HCT116 (cell line): ENCODE measurements around the gene SFXN5.

Source experiments
- CBX3 ChIP-seq: IDR thresholded peaks from 2 replicates; pipeline ENCODE4 v1.6.1; 2012; ENCODE audit warnings: low read depth
- EGR1 ChIP-seq: IDR thresholded peaks from 2 replicates; pipeline ENCODE4 v1.6.1; 2012; ENCODE audit warnings: low read depth
- EZH2 ChIP-seq: fragments of 200-600 bp; sonication (generic); IDR thresholded peaks from 2 replicates; pipeline ENCODE4 v1.6.1; 2017; ENCODE audit warnings: antibody characterized with exemption, mixed run types
- EZH2phosphoT487 ChIP-seq: fragments of 200-600 bp; IDR thresholded peaks from 2 replicates; pipeline ENCODE4 v1.6.1; 2018; ENCODE audit warnings: antibody characterized with exemption, borderline replicate concordance
- JUND ChIP-seq: IDR thresholded peaks from 2 replicates; pipeline ENCODE4 v1.6.1; 2012
- POLR2A ChIP-seq: IDR thresholded peaks from 2 replicates; pipeline ENCODE4 v1.7.0; 2011; ENCODE audit warnings: borderline replicate concordance; ENCODE audit not compliant: insufficient read depth, insufficient read length; ENCODE audit errors: extremely low read depth
- POLR2AphosphoS5 ChIP-seq: IDR thresholded peaks from 2 replicates; pipeline ENCODE4 v1.6.1; 2011; ENCODE audit warnings: mild to moderate bottlenecking, low read depth, low read length, moderate library complexity
- SIN3A ChIP-seq: IDR thresholded peaks from 2 replicates; pipeline ENCODE4 v1.6.1; 2012; ENCODE audit warnings: low read depth
- SP1 ChIP-seq: IDR thresholded peaks from 2 replicates; pipeline ENCODE4 v1.6.1; 2012; ENCODE audit warnings: low read depth
- ZBTB33 ChIP-seq: IDR thresholded peaks from 2 replicates; pipeline ENCODE4 v1.6.1; 2011; ENCODE audit warnings: mild to moderate bottlenecking, low read length, moderate library complexity; ENCODE audit not compliant: insufficient replicate concordance; ENCODE audit errors: extremely low read depth
- ZFX ChIP-seq: fragments of 450-650 bp; IDR thresholded peaks from 2 replicates; pipeline ENCODE4 v1.6.1; 2017
- TF ChIP-seq, protein P1 (sequence below), 3 experiments: fragments of 200-600 bp in 1 of 3; sonication (generic) in 1 of 3; IDR thresholded peaks in 2 of 3; conservative IDR thresholded peaks in 1 of 3; 2 replicates each; pipeline ENCODE4 v1.5.1; 2012 to 2017; ENCODE audit warnings: low read depth in 2 of 3, low read length in 2 of 3, antibody characterized with exemption in 1 of 3, borderline replicate concordance in 1 of 3, control low read depth in 1 of 3, mild to moderate bottlenecking in 1 of 3, mixed read lengths in 1 of 3, mixed run types in 1 of 3, moderate library complexity in 1 of 3; ENCODE audit not compliant: insufficient read depth in 1 of 3
- TF ChIP-seq, protein P2 (sequence below): IDR thresholded peaks from 2 replicates; pipeline ENCODE4 v1.6.1; 2012; ENCODE audit warnings: low read depth

- no peak for TF ChIP-seq SIN3A
- no peak for TF ChIP-seq POLR2A
- TF ChIP-seq, protein P1, sequence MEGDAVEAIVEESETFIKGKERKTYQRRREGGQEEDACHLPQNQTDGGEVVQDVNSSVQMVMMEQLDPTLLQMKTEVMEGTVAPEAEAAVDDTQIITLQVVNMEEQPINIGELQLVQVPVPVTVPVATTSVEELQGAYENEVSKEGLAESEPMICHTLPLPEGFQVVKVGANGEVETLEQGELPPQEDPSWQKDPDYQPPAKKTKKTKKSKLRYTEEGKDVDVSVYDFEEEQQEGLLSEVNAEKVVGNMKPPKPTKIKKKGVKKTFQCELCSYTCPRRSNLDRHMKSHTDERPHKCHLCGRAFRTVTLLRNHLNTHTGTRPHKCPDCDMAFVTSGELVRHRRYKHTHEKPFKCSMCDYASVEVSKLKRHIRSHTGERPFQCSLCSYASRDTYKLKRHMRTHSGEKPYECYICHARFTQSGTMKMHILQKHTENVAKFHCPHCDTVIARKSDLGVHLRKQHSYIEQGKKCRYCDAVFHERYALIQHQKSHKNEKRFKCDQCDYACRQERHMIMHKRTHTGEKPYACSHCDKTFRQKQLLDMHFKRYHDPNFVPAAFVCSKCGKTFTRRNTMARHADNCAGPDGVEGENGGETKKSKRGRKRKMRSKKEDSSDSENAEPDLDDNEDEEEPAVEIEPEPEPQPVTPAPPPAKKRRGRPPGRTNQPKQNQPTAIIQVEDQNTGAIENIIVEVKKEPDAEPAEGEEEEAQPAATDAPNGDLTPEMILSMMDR (IDR thresholded peaks at IDR 0.05 in 2 of 3, conservative IDR thresholded peaks at IDR 0.05 in 1 of 3; ENCODE audit: borderline replicate concordance in 1 of 3, insufficient read depth in 1 of 3, low read depth in 2 of 3, low read length in 2 of 3), result no peak
- TF ChIP-seq POLR2AphosphoS5, result no peak
- no peak for TF ChIP-seq CBX3
- no peak for TF ChIP-seq SP1
- no peak for TF ChIP-seq ZFX
- TF ChIP-seq, protein P2, sequence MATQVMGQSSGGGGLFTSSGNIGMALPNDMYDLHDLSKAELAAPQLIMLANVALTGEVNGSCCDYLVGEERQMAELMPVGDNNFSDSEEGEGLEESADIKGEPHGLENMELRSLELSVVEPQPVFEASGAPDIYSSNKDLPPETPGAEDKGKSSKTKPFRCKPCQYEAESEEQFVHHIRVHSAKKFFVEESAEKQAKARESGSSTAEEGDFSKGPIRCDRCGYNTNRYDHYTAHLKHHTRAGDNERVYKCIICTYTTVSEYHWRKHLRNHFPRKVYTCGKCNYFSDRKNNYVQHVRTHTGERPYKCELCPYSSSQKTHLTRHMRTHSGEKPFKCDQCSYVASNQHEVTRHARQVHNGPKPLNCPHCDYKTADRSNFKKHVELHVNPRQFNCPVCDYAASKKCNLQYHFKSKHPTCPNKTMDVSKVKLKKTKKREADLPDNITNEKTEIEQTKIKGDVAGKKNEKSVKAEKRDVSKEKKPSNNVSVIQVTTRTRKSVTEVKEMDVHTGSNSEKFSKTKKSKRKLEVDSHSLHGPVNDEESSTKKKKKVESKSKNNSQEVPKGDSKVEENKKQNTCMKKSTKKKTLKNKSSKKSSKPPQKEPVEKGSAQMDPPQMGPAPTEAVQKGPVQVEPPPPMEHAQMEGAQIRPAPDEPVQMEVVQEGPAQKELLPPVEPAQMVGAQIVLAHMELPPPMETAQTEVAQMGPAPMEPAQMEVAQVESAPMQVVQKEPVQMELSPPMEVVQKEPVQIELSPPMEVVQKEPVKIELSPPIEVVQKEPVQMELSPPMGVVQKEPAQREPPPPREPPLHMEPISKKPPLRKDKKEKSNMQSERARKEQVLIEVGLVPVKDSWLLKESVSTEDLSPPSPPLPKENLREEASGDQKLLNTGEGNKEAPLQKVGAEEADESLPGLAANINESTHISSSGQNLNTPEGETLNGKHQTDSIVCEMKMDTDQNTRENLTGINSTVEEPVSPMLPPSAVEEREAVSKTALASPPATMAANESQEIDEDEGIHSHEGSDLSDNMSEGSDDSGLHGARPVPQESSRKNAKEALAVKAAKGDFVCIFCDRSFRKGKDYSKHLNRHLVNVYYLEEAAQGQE, result no peak
- TF ChIP-seq EGR1, result no peak
- no peak for TF ChIP-seq EZH2
- no peak for TF ChIP-seq ZBTB33
- TF ChIP-seq JUND, result no peak
- TF ChIP-seq EZH2phosphoT487, result no peak
These were observed 98.4 kb downstream of the SFXN5 start for GRCh38 chr2:72973137-72973535.
